Suprapubic skin (tissue), 4 donors: Measurements from ENCODE around the gene CFAP161. TPM values are rescaled to one million over a fixed set of nuclear protein-coding genes. Genes with fewer than 3 reads are reported as not detected.
A peak's percentile ranks its signal among the peaks of the same experiment; 100 is the strongest.

Source experiments
- DNase-seq, 2 donors: peaks; one replicate each; pipeline ENCODE4 v3.0.0-alpha.2; 2019; ENCODE audit warnings: low spot score in 2 of 2
- H3K27ac ChIP-seq: fragments of 200-600 bp; sonication (generic); one replicate; pipeline ENCODE4 v1.5.1; 2019
- H3K27me3 ChIP-seq: fragments of 200-600 bp; sonication (generic); one replicate; pipeline ENCODE4 v1.5.1; 2019
- H3K36me3 ChIP-seq: fragments of 200-600 bp; sonication (generic); one replicate; pipeline ENCODE4 v1.5.1; 2019
- H3K4me1 ChIP-seq: fragments of 200-600 bp; sonication (generic); one replicate; pipeline ENCODE4 v1.5.1; 2019
- H3K4me3 ChIP-seq: fragments of 200-600 bp; sonication (generic); one replicate; pipeline ENCODE4 v1.5.1; 2019; ENCODE audit warnings: mild to moderate bottlenecking
- H3K9me3 ChIP-seq: fragments of 200-600 bp; sonication (generic); one replicate; pipeline ENCODE4 v1.5.1; 2019
- EP300 ChIP-seq: sonication (generic); formaldehyde crosslinking; IDR thresholded peaks from one replicate; pipeline ENCODE4 v1.6.1; 2017; ENCODE audit warnings: antibody characterized with exemption
- POLR2A ChIP-seq, 2 donors: fragments of 450-650 bp; IDR thresholded peaks; one replicate each; pipeline ENCODE4 v1.6.1; 2017; ENCODE audit warnings: antibody characterized with exemption in 2 of 2, mild to moderate bottlenecking in 2 of 2, moderate library complexity in 2 of 2
- POLR2AphosphoS5 ChIP-seq, 3 donors: sonication (generic); formaldehyde crosslinking; IDR thresholded peaks; one replicate each; pipeline ENCODE4 v1.6.1; 2017; ENCODE audit warnings: antibody characterized with exemption in 3 of 3
- WGBS: methylation state at CpG from one replicate; pipeline ENCODE4 v1.1.5; 2018; 5-methylcytosine and 5-hydroxymethylcytosine counted together
- total RNA-seq, 4 donors: library from RNA; depleted of rRNA; stranded (reverse); fragments of >200 nt; gene quantifications; one replicate each; pipeline ENCODE4 v1.1.0, GENCODE V29; 2016
- TF ChIP-seq, protein P1 (sequence below), 2 donors: fragments of 200-600 bp in 1 of 2; fragments of 450-650 bp in 1 of 2; sonication (generic) in 1 of 2; IDR thresholded peaks; one replicate each; pipeline ENCODE4 v1.5.1; 2016 to 2019; ENCODE audit warnings: antibody characterized with exemption in 2 of 2, mild to moderate bottlenecking in 1 of 2, moderate library complexity in 1 of 2

Gene CFAP161
- total RNA-seq, 4 donors from 2014 or later = 2.3 TPM; not detected in 3

DNA sequence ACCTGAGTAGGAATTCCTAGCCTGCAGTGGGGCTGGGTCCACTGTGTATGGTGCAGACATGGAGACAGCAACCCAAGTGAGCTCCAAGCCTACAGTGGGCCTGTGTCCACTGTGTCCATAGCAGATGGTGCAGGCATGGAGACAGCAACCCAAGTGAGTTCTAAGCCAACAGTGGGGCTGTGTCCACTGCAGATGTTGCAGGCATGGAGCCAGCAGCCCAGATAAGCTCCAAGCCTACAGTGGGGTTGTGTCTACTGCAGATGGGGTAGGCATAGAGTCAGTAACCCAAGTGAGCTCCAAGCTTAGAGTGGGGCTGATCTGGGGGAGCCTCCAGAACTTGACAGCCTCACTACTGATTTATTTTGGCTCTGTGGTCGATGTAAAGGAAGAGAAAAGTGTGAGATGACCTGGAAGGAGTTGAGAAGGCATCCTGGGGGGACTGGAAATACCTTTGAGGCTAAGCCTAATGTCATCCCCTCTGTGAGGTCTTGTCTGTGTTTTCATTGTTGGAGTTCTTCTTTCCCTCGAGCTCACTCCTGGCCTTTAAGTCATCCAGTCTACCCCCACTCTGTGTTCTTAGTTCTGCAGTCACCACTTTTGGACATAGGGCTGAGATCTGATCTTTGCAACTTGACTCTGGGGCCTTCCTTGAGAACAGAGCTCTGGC is 40.2 kb downstream of the CFAP161 start:
- no peak overlapping the region for H3K4me3 ChIP-seq
- no peak for DNase-seq
- WGBS = 75% methylated on average over 2 of the region's 2 CpGs

DNA sequence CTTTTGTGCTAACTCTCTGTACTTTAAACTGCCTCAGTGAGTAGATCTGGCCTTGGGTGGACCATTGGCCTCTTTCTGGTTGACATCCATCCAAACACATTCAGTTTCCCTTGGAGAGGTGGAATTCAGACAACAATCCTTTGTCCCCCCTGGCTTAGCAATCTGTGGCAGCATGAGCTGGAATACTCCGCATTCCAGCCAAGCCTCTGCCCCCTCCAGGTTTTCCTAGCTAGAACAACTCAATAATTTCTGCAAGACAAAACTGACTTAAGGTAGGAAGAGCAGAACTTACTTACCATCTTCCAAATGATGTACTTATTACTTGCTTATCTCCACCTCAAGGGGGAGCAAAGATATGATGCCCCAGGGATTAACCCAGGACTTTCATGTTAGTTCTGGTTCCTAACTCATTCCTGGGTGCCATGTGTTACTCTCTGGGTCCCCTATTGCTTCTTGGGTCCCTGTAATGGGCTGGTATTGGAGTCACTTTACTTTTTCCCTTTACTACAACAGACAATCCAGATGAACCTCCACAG is 40.8 kb downstream of the CFAP161 start:
- WGBS = 91% methylated on average over 1 of the region's 1 CpG
- Histone ChIP-seq H3K4me3 (no peak overlapping the region), H3K27ac (no peak overlapping the region), H3K9me3 (no peaks in the 10 kb centered on the region), H3K36me3 (no peaks in the 10 kb centered on the region), H3K4me1 (peaks cover 22% of the 10 kb centered on the region), H3K27me3 (no peaks in the 10 kb centered on the region)
- DNase-seq = no peak
- TF ChIP-seq, protein P1, sequence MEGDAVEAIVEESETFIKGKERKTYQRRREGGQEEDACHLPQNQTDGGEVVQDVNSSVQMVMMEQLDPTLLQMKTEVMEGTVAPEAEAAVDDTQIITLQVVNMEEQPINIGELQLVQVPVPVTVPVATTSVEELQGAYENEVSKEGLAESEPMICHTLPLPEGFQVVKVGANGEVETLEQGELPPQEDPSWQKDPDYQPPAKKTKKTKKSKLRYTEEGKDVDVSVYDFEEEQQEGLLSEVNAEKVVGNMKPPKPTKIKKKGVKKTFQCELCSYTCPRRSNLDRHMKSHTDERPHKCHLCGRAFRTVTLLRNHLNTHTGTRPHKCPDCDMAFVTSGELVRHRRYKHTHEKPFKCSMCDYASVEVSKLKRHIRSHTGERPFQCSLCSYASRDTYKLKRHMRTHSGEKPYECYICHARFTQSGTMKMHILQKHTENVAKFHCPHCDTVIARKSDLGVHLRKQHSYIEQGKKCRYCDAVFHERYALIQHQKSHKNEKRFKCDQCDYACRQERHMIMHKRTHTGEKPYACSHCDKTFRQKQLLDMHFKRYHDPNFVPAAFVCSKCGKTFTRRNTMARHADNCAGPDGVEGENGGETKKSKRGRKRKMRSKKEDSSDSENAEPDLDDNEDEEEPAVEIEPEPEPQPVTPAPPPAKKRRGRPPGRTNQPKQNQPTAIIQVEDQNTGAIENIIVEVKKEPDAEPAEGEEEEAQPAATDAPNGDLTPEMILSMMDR (IDR thresholded peaks at IDR 0.05) = no peak
- no peak for TF ChIP-seq EP300
- no peak for TF ChIP-seq POLR2A (IDR thresholded peaks at IDR 0.05)
- TF ChIP-seq POLR2AphosphoS5 (IDR thresholded peaks at IDR 0.05) = no peak

More for the DNA sequence above, 40.2 kb downstream of the CFAP161 start:
- no peaks in the 10 kb centered on the region for H3K27me3 ChIP-seq
- peaks cover 22% of the 10 kb centered on the region for H3K4me1 ChIP-seq
- TF ChIP-seq EP300 (no peak), POLR2A (IDR thresholded peaks at IDR 0.05) (no peak), POLR2AphosphoS5 (IDR thresholded peaks at IDR 0.05) (no peak)
- TF ChIP-seq, protein P1 (IDR thresholded peaks at IDR 0.05) = no peak
- no peaks in the 10 kb centered on the region for H3K9me3 ChIP-seq
- no peak overlapping the region for H3K27ac ChIP-seq
- no peaks in the 10 kb centered on the region for H3K36me3 ChIP-seq

DNA sequence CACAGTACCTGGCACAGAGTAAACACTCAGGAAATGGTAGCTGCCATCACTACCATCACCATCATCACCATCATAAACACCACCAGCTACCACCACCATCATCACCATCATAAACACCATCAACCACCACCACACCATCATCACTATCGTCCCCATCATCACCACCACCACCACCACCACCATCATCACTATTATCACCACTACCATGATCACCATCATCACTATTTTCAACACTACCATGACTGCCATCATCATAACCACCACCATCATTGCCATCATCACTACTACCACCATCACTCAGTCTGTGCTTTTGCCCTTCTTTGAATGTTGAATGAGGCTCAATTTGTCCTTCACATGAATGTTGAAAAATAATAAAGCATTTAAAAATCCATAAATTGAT is 41.4 kb downstream of the CFAP161 start:
- no peak overlapping the region for H3K27ac ChIP-seq
- no peaks in the 10 kb centered on the region for H3K9me3 ChIP-seq
- DNase-seq = no peak
- 100% methylated on average over 1 of the region's 1 CpG for WGBS
- no peaks in the 10 kb centered on the region for H3K27me3 ChIP-seq
- no peak overlapping the region for H3K4me3 ChIP-seq
- no peaks in the 10 kb centered on the region for H3K36me3 ChIP-seq
- TF ChIP-seq POLR2AphosphoS5 (IDR thresholded peaks at IDR 0.05) (no peak), EP300 (no peak), POLR2A (IDR thresholded peaks at IDR 0.05) (no peak)
- TF ChIP-seq, protein P1 (IDR thresholded peaks at IDR 0.05) = no peak
- peaks cover 17% of the 10 kb centered on the region for H3K4me1 ChIP-seq

DNA sequence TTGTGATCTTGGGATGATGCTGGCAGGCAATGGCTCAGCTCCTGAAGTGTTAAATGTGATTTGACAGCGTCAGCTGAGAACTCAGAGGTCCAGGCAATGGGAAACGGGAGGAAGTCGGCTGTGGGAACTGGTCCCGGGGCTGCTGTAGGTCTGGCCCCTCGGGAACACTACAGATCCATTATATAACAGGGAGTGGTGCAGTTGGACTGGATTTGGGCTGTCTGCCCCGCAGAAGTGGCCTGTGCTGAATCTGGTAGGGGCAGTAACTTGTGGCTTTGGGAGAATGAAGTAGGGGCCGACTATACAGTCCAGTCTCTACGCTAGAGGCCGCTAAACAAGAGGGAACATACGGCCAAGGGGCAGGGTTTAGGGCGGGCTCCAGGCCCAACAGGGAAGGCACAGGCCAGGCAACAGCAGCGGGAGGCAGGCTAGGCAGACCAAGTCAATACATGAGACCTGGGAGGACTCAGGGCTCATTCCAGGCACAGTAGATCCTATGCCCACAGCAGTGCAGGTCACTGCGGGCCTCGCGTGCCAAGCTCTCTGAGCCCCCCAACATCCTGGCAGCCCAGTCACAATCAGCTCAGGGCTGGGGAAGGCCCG is 42.3 kb downstream of the CFAP161 start:
- 69% methylated on average over 14 of the region's 16 CpGs for WGBS
- TF ChIP-seq, protein P1 (IDR thresholded peaks at IDR 0.05) = peak in 1 of 2 donors; percentile 11
- TF ChIP-seq POLR2A (IDR thresholded peaks at IDR 0.05) (no peak), POLR2AphosphoS5 (IDR thresholded peaks at IDR 0.05) (no peak), EP300 (no peak)
- no peaks in the 10 kb centered on the region for H3K27me3 ChIP-seq
- no peaks in the 10 kb centered on the region for H3K36me3 ChIP-seq
- peak in 1 of 2 donors; percentile 88 for DNase-seq
- no peaks in the 10 kb centered on the region for H3K9me3 ChIP-seq
- no peak overlapping the region for H3K4me3 ChIP-seq
- H3K27ac ChIP-seq = peak overlapping the region; percentile 43
- peaks cover 14% of the 10 kb centered on the region for H3K4me1 ChIP-seq

DNA sequence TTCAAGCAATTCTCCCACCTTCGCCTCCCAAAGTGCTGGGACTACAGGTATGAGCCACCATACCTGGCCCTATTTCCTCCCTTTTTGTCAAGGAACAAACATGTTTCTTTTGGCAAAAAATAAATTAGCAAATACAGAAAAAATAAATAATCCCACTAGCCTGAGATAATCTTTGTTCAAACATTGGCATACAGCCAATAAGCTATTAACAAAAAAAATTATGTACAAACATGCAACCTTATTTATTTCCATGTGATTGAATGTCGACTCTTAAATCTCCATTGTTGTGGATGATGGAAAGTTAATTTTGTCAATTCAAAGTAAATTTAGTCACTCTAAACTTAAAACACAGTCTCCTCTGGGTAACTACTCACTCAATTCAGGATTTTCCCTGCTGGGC is 44.3 kb downstream of the CFAP161 start:
- Histone ChIP-seq H3K36me3 (no peaks in the 10 kb centered on the region), H3K4me3 (no peak overlapping the region), H3K9me3 (no peaks in the 10 kb centered on the region), H3K27me3 (peaks cover 7% of the 10 kb centered on the region), H3K27ac (no peak overlapping the region), H3K4me1 (peaks cover 12% of the 10 kb centered on the region)
- no peak for DNase-seq
- TF ChIP-seq POLR2AphosphoS5 (IDR thresholded peaks at IDR 0.05) = no peak
- TF ChIP-seq, protein P1 (IDR thresholded peaks at IDR 0.05) = no peak
- no peak for TF ChIP-seq POLR2A (IDR thresholded peaks at IDR 0.05)
- no peak for TF ChIP-seq EP300
- WGBS = 67% methylated on average over 2 of the region's 2 CpGs
